Measurements from ENCODE around the gene RBM33. TPM values are rescaled to one million over a fixed set of nuclear protein-coding genes. Genes with fewer than 3 reads are reported as not detected.

The RBM33 gene
- total RNA-seq, 1 experiment from 2014 or later: 81.8 TPM

- ATAC-seq (no peak), DNase-seq (ENCODE audit: low spot score) (no peak)
- no peaks in the 10 kb centered on the region for H3K4me1 Mint-ChIP-seq
- peaks cover 39% of the 10 kb centered on the region for H3K27me3 Mint-ChIP-seq (ENCODE audit: low read depth)
- H3K9me3 Mint-ChIP-seq: peaks cover 3% of the 10 kb centered on the region; the same call in 1 of the 2 replicates
- POLR2A ChIA-PET: no interaction called here
- CTCF ChIA-PET: no interaction called here
- no peak overlapping the region for H3K27ac Mint-ChIP-seq
- no peak overlapping the region for H3K4me3 Mint-ChIP-seq
- no peaks in the 10 kb centered on the region for H3K36me3 Mint-ChIP-seq
- TF ChIP-seq NR2C2 (CRISPR knock-in tag; IDR thresholded peaks at IDR 0.05) (no peak), ERG (CRISPR knock-in tag; IDR thresholded peaks at IDR 0.05) (no peak), SMAD3 (CRISPR knock-in tag; IDR thresholded peaks at IDR 0.05; ENCODE audit: borderline replicate concordance) (no peak), IRF2 (CRISPR knock-in tag; IDR thresholded peaks at IDR 0.05; ENCODE audit: borderline replicate concordance, low read depth) (no peak), ZNF532 (CRISPR knock-in tag; IDR thresholded peaks at IDR 0.05; ENCODE audit: borderline replicate concordance) (no peak), NR3C1 (CRISPR knock-in tag; conservative IDR thresholded peaks at IDR 0.05; ENCODE audit: low read depth) (no peak), CREB1 (CRISPR knock-in tag; IDR thresholded peaks at IDR 0.05) (no peak), ZNF396 (CRISPR knock-in tag; IDR thresholded peaks at IDR 0.05; ENCODE audit: borderline replicate concordance) (no peak), USF2 (CRISPR knock-in tag; IDR thresholded peaks at IDR 0.05) (no peak), ATF2 (CRISPR knock-in tag; IDR thresholded peaks at IDR 0.05; ENCODE audit: borderline replicate concordance, low read depth) (no peak), MXD4 (CRISPR knock-in tag; IDR thresholded peaks at IDR 0.05; ENCODE audit: borderline replicate concordance) (no peak), FOXP1 (CRISPR knock-in tag; IDR thresholded peaks at IDR 0.05; ENCODE audit: borderline replicate concordance) (no peak), ZSCAN18 (CRISPR knock-in tag; IDR thresholded peaks at IDR 0.05) (no peak), NFE2L1 (CRISPR knock-in tag; IDR thresholded peaks at IDR 0.05) (no peak), GTF2I (CRISPR knock-in tag; conservative IDR thresholded peaks at IDR 0.05) (no peak), ATF1 (CRISPR knock-in tag; IDR thresholded peaks at IDR 0.05) (no peak), MYBL2 (CRISPR knock-in tag; IDR thresholded peaks at IDR 0.05) (no peak), ZNF232 (CRISPR knock-in tag; IDR thresholded peaks at IDR 0.05) (no peak)
These were observed 149.7 kb downstream of the RBM33 start for GRCh38 chr7:155794196-155794595.

All from WTC11 (cell line).